Fibroblast of the aortic adventitia (primary cell): ENCODE data around the gene C2orf66. TPM values are rescaled to one million over a fixed set of nuclear protein-coding genes. Genes with fewer than 3 reads are reported as not detected.

Experiments used
- DNase-seq: peaks from one replicate; pipeline ENCODE4 v3.0.0-alpha.2; 2010; ENCODE audit warnings: low read depth
- H3K4me3 ChIP-seq: 2 replicates; pipeline ENCODE4 v1.5.1; 2011; ENCODE audit warnings: low read depth, mild to moderate bottlenecking, control low read depth, low read length, moderate library complexity
- CTCF ChIP-seq: IDR thresholded peaks from 2 replicates; pipeline ENCODE4 v1.5.1; 2011; ENCODE audit warnings: mild to moderate bottlenecking, low read length, control low read depth, inconsistent platforms; ENCODE audit not compliant: insufficient read depth
- small RNA-seq: library from RNA; depleted of rRNA; stranded (forward); fragments of <200 nt; gene quantifications from one replicate; pipeline ENCODE3, GENCODE V24; 2012
- total RNA-seq: library from RNA; depleted of rRNA; stranded (reverse); fragments of >200 nt; gene quantifications from 2 replicates; pipeline ENCODE4 v1.2.3, GENCODE V29; 2012; ENCODE audit warnings: low replicate concordance

C2orf66 gene
- total RNA-seq, 1 donor, result 0.27 TPM

- DNase-seq, result no peak
- no peak overlapping the region for H3K4me3 ChIP-seq
- TF ChIP-seq CTCF, result no peak
These were observed 16.3 kb downstream of the C2orf66 start for GRCh38 chr2:196792865-196793264.

- TF ChIP-seq CTCF, result no peak
- no peak overlapping the region for H3K4me3 ChIP-seq
- DNase-seq, result peak; percentile 53
These were observed 25.6 kb downstream of the C2orf66 start for GRCh38 chr2:196783431-196784094.

GRCh38 chr2:196767101-196767500 lies 42.1 kb downstream of the C2orf66 start:
- no peak for DNase-seq
- no peak for TF ChIP-seq CTCF
- no peak overlapping the region for H3K4me3 ChIP-seq

- no peak overlapping the region for H3K4me3 ChIP-seq
- no peak for TF ChIP-seq CTCF
- DNase-seq, result peak; percentile 77
These were observed 49.8 kb downstream of the C2orf66 start for GRCh38 chr2:196759378-196759706.

- peak; percentile 54 for TF ChIP-seq CTCF
- no peak overlapping the region for H3K4me3 ChIP-seq
- peak; percentile 79 for DNase-seq
These were observed 50.4 kb downstream of the C2orf66 start for GRCh38 chr2:196758474-196759377.

Small RNAs within 50 kb of the gene (small RNA-seq; reads per million reads assigned to genes)
- not detected for gene AC012486.1

Other genes starting within 250 kb of the C2orf66 start
- 4.0 and 69.9 TPM in 2 replicates for gene HECW2, start 215.8 kb downstream of the C2orf66 start, total RNA-seq
- gene CCDC150, start 169.6 kb downstream of the C2orf66 start, total RNA-seq, result 4.0 and 19.7 TPM in 2 replicates
- 35.1 and 36.7 TPM in 2 replicates for gene GTF3C3, start 9.7 kb downstream of the C2orf66 start, total RNA-seq
- gene PGAP1, start 117.4 kb upstream of the C2orf66 start, total RNA-seq, result 10.3 and 14.7 TPM in 2 replicates